RWPE1 (cell line): ENCODE data around the gene INTS12.

Experiments used
- CTCF ChIA-PET: fragments of 350-600 bp; sonication (Branson Sonifier 250); formaldehyde crosslinking; extraction: SDS; loops from one replicate; lab custom pipeline; 2021; lab: Yijun Ruan, JAX
- POLR2A ChIA-PET: fragments of 400-600 bp; formaldehyde crosslinking; extraction: SDS; loops from one replicate; lab custom pipeline; 2020; ENCODE audit warnings: antibody characterized with exemption; ENCODE audit not compliant: low non-redundant PET; lab: Yijun Ruan, JAX
- DNase-seq: peaks from one replicate; pipeline ENCODE4 v3.0.0; 2012; ENCODE audit warnings: low spot score
- H3K27ac ChIP-seq: fragments of 450-650 bp; 2 replicates; pipeline ENCODE4 v1.5.1; 2017
- CTCF ChIP-seq: fragments of 450-650 bp; conservative IDR thresholded peaks from 2 replicates; pipeline ENCODE4 v1.5.1; 2017; ENCODE audit warnings: low read depth, mild to moderate bottlenecking

Gene INTS12

GRCh38 chr4:105637408-105638176 is 70.9 kb downstream of the INTS12 start:
- no peak overlapping the region for H3K27ac ChIP-seq
- no peak for TF ChIP-seq CTCF
- ChIA-PET CTCF (interaction anchor here (0.6 kb wide), 1 partner anchor 258 kb away, joined by 3 read pairs; no protein-coding TSS in a partner anchor), POLR2A (no interaction called here)
- DNase-seq = no peak

- no peak overlapping the region for H3K27ac ChIP-seq
- TF ChIP-seq CTCF = no peak
- POLR2A ChIA-PET = no interaction called here
- no peak for DNase-seq
- CTCF ChIA-PET = no interaction called here
These were observed 73.9 kb downstream of the INTS12 start for GRCh38 chr4:105634402-105635080.

GRCh38 chr4:105633241-105633640 is 75.2 kb downstream of the INTS12 start:
- ChIA-PET CTCF (no interaction called here), POLR2A (no interaction called here)
- DNase-seq = peak; percentile 47
- H3K27ac ChIP-seq = no peak overlapping the region
- no peak for TF ChIP-seq CTCF
